ENCODE data around the gene FOXRED2.

DNA sequence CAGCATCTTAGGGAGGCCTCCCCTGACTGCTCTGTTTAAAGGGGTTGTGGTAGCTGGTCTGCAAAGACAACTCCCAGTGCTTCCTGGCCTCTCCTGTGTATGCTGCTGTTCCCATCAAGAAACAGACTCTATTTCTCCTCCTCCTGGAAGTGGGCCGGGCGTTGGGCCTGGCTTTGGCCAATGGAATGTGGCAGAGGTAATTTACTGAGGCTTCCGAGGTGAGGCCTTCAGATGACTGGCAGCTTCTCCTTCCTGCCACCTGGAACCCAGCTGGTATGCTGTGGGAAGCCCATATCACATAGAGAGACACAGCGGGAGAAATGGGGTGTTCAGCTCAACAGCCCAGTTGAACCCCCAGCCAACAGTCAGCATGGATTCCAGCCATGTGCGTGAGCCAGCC, 47.3 kb upstream of the FOXRED2 start:
- TF ChIP-seq, protein P1, sequence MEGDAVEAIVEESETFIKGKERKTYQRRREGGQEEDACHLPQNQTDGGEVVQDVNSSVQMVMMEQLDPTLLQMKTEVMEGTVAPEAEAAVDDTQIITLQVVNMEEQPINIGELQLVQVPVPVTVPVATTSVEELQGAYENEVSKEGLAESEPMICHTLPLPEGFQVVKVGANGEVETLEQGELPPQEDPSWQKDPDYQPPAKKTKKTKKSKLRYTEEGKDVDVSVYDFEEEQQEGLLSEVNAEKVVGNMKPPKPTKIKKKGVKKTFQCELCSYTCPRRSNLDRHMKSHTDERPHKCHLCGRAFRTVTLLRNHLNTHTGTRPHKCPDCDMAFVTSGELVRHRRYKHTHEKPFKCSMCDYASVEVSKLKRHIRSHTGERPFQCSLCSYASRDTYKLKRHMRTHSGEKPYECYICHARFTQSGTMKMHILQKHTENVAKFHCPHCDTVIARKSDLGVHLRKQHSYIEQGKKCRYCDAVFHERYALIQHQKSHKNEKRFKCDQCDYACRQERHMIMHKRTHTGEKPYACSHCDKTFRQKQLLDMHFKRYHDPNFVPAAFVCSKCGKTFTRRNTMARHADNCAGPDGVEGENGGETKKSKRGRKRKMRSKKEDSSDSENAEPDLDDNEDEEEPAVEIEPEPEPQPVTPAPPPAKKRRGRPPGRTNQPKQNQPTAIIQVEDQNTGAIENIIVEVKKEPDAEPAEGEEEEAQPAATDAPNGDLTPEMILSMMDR (IDR thresholded peaks at IDR 0.05; ENCODE audit: low read depth, low read length): no peak
- no peak for TF ChIP-seq EZH2phosphoT487 (IDR thresholded peaks at IDR 0.05; ENCODE audit: low read depth)

Data from OCI-LY3 (cell line).